AG20443 (cell line): ENCODE measurements around the gene ZNF598.
A peak's percentile ranks its signal among the peaks of the same experiment; 100 is the strongest.

Experiments
- DNase-seq: peaks from one replicate; pipeline ENCODE4 v3.0.0; 2012; ENCODE audit warnings: low spot score, mixed read lengths

The ZNF598 gene

GRCh38 chr16:2040041-2040786 is 30.6 kb upstream of the ZNF598 start:
- DNase-seq, result no peak

GRCh38 chr16:2039274-2040031 is 29.8 kb upstream of the ZNF598 start:
- DNase-seq, result peak; percentile 87

GRCh38 chr16:2038382-2039231 is 29.0 kb upstream of the ZNF598 start:
- no peak for DNase-seq

GRCh38 chr16:2037647-2038381 is 28.2 kb upstream of the ZNF598 start:
- DNase-seq, result no peak

GRCh38 chr16:2037115-2037514 is 27.5 kb upstream of the ZNF598 start:
- no peak for DNase-seq

GRCh38 chr16:2036200-2036966 is 26.8 kb upstream of the ZNF598 start:
- DNase-seq, result no peak

GRCh38 chr16:2035431-2036199 is 26.0 kb upstream of the ZNF598 start:
- DNase-seq, result peak; percentile 88

GRCh38 chr16:2034696-2035430 is 25.2 kb upstream of the ZNF598 start:
- no peak for DNase-seq

- DNase-seq, result peak; percentile 36
Measured at GRCh38 chr16:2033909-2034695, 24.5 kb upstream of the ZNF598 start.

GRCh38 chr16:2033057-2033908 is 23.7 kb upstream of the ZNF598 start:
- DNase-seq, result peak; percentile 79

GRCh38 chr16:2032285-2033056 is 22.9 kb upstream of the ZNF598 start:
- DNase-seq, result peak; percentile 58

GRCh38 chr16:2031081-2031577 is 21.5 kb upstream of the ZNF598 start:
- DNase-seq, result no peak

GRCh38 chr16:2030036-2030435 is 20.4 kb upstream of the ZNF598 start:
- DNase-seq, result no peak

GRCh38 chr16:2029350-2029749 is 19.7 kb upstream of the ZNF598 start:
- DNase-seq, result no peak

- no peak for DNase-seq
Measured at GRCh38 chr16:2028620-2029220, 19.1 kb upstream of the ZNF598 start.

GRCh38 chr16:2028146-2028545 is 18.5 kb upstream of the ZNF598 start:
- DNase-seq, result no peak
